Panc1 (cell line): ENCODE results near the gene WRNIP1. TPM values are rescaled to one million over a fixed set of nuclear protein-coding genes. Genes with fewer than 3 reads are reported as not detected.
A peak's percentile ranks its signal among the peaks of the same experiment; 100 is the strongest.

Source experiments
- ATAC-seq: fragments of 200-7000 bp; cut with Tn5 transposase; 2 replicates; pipeline ENCODE4 v1.9.1; 2020; ENCODE audit warnings: mild to moderate bottlenecking, moderate library complexity
- BruUV-seq: library from RNA; stranded (reverse); fragments of 400-500 nt; replicated peaks from 2 replicates; lab custom pipeline; 2021; lab: Mats Ljungman, UMichigan
- CTCF ChIA-PET: fragments of 300-600 bp; sonication (Branson Sonifier 250); formaldehyde crosslinking; loops from one replicate; lab custom pipeline; 2022; ENCODE audit warnings: antibody characterized with exemption; lab: Charles Lee
- POLR2A ChIA-PET: fragments of 300-600 bp; sonication (Branson Sonifier 250); formaldehyde crosslinking; loops from one replicate; lab custom pipeline; 2022; ENCODE audit warnings: antibody characterized with exemption; lab: Charles Lee
- DNase-seq: peaks from one replicate; pipeline ENCODE4 v3.0.0-alpha.2; 2010; ENCODE audit warnings: low read depth, low spot score
- H3K27ac ChIP-seq: 2 replicates; pipeline ENCODE4 v1.5.1; 2011; ENCODE audit warnings: mild to moderate bottlenecking, low read length, inconsistent platforms
- H3K27me3 ChIP-seq: fragments of 200-500 bp; sonication (Bioruptor generic); 2 replicates; pipeline ENCODE4 v1.6.0; 2014; ENCODE audit warnings: low read length, inconsistent platforms; ENCODE audit not compliant: control insufficient read depth, insufficient read depth
- H3K36me3 ChIP-seq: fragments of 200-500 bp; sonication (Bioruptor generic); 2 replicates; pipeline ENCODE4 v1.5.1; 2014; ENCODE audit warnings: inconsistent platforms, mild to moderate bottlenecking, low read length, moderate library complexity; ENCODE audit not compliant: control insufficient read depth, insufficient read depth
- H3K4me1 ChIP-seq: 2 replicates; pipeline ENCODE4 v1.5.1; 2011; ENCODE audit warnings: inconsistent platforms, mild to moderate bottlenecking, low read length, moderate library complexity; ENCODE audit not compliant: control insufficient read depth, insufficient read depth
- H3K4me3 ChIP-seq, 2 experiments: 2 replicates each; pipeline ENCODE4 v1.5.1; 2011 to 2012; ENCODE audit warnings: low read depth in 2 of 2, low read length in 2 of 2, mild to moderate bottlenecking in 2 of 2, inconsistent platforms in 1 of 2, moderate library complexity in 1 of 2
- H3K9me3 ChIP-seq: fragments of 200-500 bp; sonication (Bioruptor generic); 2 replicates; pipeline ENCODE4 v1.5.1; 2014; ENCODE audit warnings: low read depth, mild to moderate bottlenecking, inconsistent platforms, low read length, moderate library complexity; ENCODE audit not compliant: control insufficient read depth, insufficient read depth
- CTCF ChIP-seq: fragments of 450-650 bp; IDR thresholded peaks from 2 replicates; pipeline ENCODE4 v1.5.1; 2017; ENCODE audit warnings: mild to moderate bottlenecking
- POLR2AphosphoS5 ChIP-seq: IDR thresholded peaks from 2 replicates; pipeline ENCODE4 v1.6.1; 2012; ENCODE audit warnings: mild to moderate bottlenecking, low read depth, low read length, moderate library complexity
- REST ChIP-seq, 2 experiments: IDR thresholded peaks; 2 replicates each; pipeline ENCODE4 v1.6.1; 2011 to 2012; ENCODE audit warnings: low read depth in 2 of 2, control low read depth in 1 of 2, low read length in 1 of 2, mild to moderate bottlenecking in 1 of 2, moderate library complexity in 1 of 2; ENCODE audit not compliant: insufficient read depth in 1 of 2
- SIN3A ChIP-seq: IDR thresholded peaks from 2 replicates; pipeline ENCODE4 v1.6.1; 2012; ENCODE audit warnings: low read depth, mild to moderate bottlenecking, low read length, moderate library complexity, borderline replicate concordance; ENCODE audit not compliant: insufficient read depth
- TCF7L2 ChIP-seq: IDR thresholded peaks from 2 replicates; pipeline ENCODE4 v1.6.1; 2011; ENCODE audit warnings: mild to moderate bottlenecking, low read depth, low read length, inconsistent platforms
- in situ Hi-C: cut with HindIII; loops from 2 replicates; pipeline ENCODE4 v1.10.0; 2016; ENCODE audit warnings: low sequenced_read_pairs, low pct_unique_long_range_greater_than_20kb
- intact Hi-C: fragments of 100-400 bp; cut with micrococcal nuclease; formaldehyde crosslinking; loops from one replicate; pipeline ENCODE4 v1.10.0; 2022; ENCODE audit not compliant: unreplicated experiment
- total RNA-seq: library from RNA; stranded (reverse); gene quantifications from one replicate; pipeline ENCODE4 v1.2.1, GENCODE V29; 2021; ENCODE audit not compliant: unreplicated experiment

WRNIP1 gene
- total RNA-seq, 1 experiment from 2014 or later = 69.1 TPM

- ATAC-seq = no peak
- H3K9me3 ChIP-seq = no peaks in the 10 kb centered on the region
- no peak overlapping the region for H3K27ac ChIP-seq
These were observed 30.6 kb upstream of the WRNIP1 start for GRCh38 chr6:2734488-2735166.

GRCh38 chr6:2737885-2738284, 27.3 kb upstream of the WRNIP1 start:
- TF ChIP-seq SIN3A (no peak), POLR2AphosphoS5 (no peak)
- no peak overlapping the region for H3K27ac ChIP-seq
- in situ Hi-C loops (no loop called here), intact Hi-C loops (no loop called here)
- BruUV-seq = no TSS peak
- no peak for DNase-seq
- H3K9me3 ChIP-seq = no peaks in the 10 kb centered on the region
- H3K36me3 ChIP-seq = no peaks in the 10 kb centered on the region
- 0 out of 2 replicates have a peak, but pooled peaks have one; percentile 40 for ATAC-seq
- H3K4me1 ChIP-seq = no peaks in the 10 kb centered on the region
- no peaks in the 10 kb centered on the region for H3K27me3 ChIP-seq
- H3K4me3 ChIP-seq = no peak overlapping the region
- CTCF ChIA-PET = interaction anchor here (0.7 to 1.1 kb wide), 5 partner anchors 12 to 643 kb away, joined by 3 to 12 read pairs (median 3); partner anchors contain the start of gene MYLK4
- POLR2A ChIA-PET = no interaction called here

More at GRCh38 chr6:2734488-2735166, 30.6 kb upstream of the WRNIP1 start:
- ChIA-PET CTCF (no interaction called here), POLR2A (no interaction called here)
- in situ Hi-C loops = no loop called here
- DNase-seq = no peak
- Histone ChIP-seq H3K4me3 (no peak overlapping the region), H3K36me3 (no peaks in the 10 kb centered on the region), H3K4me1 (no peaks in the 10 kb centered on the region), H3K27me3 (no peaks in the 10 kb centered on the region)
- BruUV-seq = no TSS peak
- no peak for TF ChIP-seq REST (IDR thresholded peaks at IDR 0.05; ENCODE audit: insufficient read depth in 1 of 2, low read depth in 2 of 2, low read length in 1 of 2)
- TF ChIP-seq SIN3A = no peak
- TF ChIP-seq CTCF = no peak
- TF ChIP-seq TCF7L2 = no peak
- TF ChIP-seq POLR2AphosphoS5 = no peak
- intact Hi-C loops = no loop called here
